Measurements from ENCODE around the gene KRTAP4-9.
A peak's percentile ranks its signal among the peaks of the same experiment; 100 is the strongest.
"Not testable (repeated sequence)": the region's sequence is repeated elsewhere in the genome, so short reads cannot be mapped to it uniquely, and the experiment has no call there.

KRTAP4-9 gene

DNA sequence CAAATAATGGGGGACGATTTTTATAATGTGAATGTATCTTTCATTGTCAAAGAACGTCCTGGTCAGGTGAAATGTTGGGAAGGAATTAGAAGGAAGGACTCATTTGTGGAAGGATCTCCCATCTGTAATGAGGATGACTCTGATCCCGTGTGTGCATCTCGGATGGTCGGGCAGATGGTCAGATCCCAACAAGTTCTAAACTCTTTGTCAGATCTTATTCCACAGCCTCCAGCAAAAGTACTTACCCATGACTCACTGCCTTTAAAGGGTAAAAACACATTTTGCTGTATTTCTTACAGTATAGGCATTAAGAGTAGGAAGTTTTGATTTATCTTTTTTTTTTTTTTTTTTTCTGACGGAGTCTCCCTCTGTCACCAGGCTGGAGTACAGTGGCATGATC is 6.7 kb upstream of the KRTAP4-9 start:
- DNase-seq = no peak

DNA sequence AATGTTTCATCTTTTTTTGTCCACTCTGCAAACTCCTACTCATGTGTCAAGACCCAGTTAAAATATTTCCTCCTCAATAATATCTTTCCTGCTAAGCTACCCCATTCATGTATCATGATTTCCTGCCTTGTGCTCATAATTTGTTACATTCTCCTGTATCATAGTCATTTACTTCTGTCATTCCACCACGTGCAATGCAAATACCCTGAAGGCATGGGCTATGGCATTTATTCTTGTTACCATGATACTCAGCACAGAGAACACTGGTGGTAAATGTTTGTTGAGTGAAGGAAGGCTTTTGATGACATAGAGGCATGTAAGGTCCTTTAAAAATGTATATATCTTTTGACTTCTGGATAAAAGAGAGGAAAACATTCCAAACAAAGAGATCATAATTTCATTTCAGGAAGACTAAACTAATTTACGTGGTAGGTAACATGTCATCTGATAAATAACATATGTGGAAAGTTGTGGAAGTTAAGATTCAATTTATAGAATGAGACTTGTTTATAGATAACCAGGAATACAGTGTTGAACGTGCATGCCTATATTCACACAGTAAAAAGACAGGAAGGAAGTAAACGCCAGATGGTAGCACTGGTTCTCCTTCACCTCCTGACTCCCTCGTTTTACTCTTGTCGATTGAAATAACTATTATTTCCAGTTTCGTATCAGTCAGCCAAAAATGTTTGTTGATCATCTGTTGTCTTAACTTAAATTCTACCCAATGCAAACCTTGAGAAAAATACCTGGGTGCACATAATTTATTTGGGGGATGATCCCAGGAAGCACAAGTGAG is 5.3 kb upstream of the KRTAP4-9 start:
- not testable (repeated sequence) for DNase-seq

DNA sequence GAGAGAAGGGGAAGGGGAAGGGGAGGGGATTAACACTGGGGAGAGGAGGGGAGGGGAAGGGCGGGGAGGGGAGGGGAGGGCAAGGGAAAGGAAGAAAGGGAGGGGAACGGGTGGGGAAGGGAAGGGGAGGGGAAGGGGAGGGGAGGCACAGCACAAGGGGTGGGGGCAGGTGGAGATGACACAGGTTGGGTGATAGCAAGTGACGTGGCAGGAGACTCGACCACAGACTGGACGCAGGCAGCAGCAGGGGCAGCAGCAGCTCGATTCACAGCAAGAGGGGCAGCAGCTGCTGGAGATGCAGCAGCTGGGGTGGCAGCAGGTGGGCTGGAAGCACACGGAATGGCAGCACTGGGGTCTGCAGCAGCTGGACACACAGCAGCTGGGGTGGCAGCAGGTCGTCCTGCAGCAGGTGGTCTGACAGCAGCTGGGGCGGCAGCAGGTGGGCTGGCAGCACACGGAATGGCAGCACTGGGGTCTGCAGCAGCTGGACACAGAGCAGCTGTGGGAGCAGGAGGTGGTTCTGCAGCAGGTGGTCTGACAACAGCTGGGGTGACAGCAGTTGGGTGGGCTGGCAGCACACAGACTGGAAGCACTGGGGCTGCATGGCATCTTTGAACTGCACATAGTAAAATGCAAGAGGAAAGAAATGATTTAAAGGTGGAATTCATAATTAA is 3.5 kb upstream of the KRTAP4-9 start, which contains the start of gene KRTAP4-16:
Gene KRTAP4-16, minus strand, starts transcription at position 624 of the 674 bp plus-strand sequence. Its CDS starts 0 bp downstream, at position 624.
- DNase-seq = no peak

- DNase-seq = no peak
These were observed 1.3 kb upstream of the KRTAP4-9 start for GRCh38 chr17:41103896-41104295.

DNA sequence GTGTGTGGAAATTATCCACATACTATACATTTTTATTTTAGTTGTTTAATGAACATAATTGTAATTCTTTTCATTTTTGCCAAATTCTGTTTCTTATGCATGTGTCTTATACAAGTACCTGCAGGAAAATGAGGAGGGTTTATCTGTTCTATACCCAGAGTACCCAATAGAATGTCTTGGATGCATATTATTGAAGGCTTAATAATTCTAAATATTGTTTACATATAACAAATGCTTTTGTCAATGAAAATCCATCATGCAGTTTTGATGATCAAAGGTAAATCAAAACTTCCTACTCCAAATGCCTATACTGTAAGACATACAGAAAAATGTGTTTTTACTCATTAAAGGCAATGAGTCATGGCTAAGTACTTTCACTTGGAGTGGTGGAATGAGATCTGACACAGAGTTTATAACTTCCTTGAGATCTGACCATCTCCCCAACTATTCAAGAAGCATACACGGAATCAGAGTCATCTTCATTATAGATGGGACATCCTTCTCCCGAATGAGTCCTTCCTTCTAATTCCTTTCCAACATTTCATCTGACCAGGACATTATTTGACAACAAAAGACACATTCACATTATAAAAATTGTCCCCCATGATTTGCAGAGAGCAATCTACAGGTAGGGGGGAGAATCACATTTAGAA is 677 bp upstream of the KRTAP4-9 start:
- not testable (repeated sequence) for DNase-seq

GRCh38 chr17:41107941-41108450 is 2.8 kb downstream of the KRTAP4-9 start:
- DNase-seq = no peak

DNA sequence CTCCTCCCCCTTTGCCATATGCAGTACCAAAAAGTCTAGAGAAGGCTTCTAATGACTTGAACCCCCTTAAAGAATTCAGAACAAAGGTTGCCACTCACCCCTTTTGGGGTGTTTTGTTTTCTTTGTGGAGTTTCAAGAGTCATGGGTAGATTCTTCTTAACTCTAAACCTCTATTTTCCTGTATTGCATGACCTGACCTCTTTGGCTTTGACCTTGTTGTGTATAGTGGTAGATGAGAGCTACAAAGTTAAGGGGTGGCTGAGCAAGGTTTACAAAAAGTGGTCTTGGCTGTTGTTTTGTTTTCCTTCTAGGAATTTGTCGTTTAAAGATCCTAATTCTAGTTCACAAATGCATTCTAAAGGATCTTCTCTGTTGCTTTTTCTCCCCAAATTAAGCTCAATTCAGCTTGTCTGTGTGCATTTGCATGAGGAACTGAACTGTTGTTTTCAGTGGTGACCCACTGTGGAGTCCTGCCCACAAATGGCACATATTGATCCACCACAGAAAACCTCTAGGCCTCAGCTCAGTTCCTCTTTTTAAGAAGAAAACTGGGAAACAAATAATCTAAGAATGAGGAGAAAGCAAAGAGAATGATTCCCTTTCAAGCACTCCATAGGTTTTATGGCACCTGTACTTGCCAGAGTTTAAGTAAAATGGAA is 3.7 kb downstream of the KRTAP4-9 start:
- not testable (repeated sequence) for DNase-seq

- DNase-seq = no peak
These were observed 6.1 kb downstream of the KRTAP4-9 start for GRCh38 chr17:41111151-41111885.

DNA sequence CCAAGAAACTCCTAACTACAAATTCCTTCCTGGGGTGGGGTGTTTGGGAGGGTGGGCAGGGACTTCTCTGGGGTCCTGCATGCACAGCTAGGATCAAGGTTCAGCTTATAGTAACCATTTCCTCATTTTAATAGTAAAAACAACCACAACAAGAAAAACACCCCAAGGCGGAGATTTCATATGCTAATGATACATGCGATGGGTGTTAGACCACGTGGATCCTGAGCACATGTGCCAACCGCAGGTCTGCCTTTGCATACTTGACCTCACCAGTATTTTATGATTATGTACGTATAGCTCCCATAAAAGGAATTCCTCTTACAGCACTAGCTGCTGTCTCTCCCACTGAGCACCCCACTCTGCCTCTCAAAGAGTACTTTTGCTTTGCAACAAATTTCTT is 11.1 kb downstream of the KRTAP4-9 start:
- DNase-seq = no peak

- not testable (repeated sequence) for DNase-seq
These were observed 12.7 kb downstream of the KRTAP4-9 start, which contains the start of gene KRTAP4-11 for GRCh38 chr17:41117846-41118386. KRTAP4-11 (minus strand) TSS chr17:41118373; CDS start chr17:41118315, 58 bp downstream.

DNA sequence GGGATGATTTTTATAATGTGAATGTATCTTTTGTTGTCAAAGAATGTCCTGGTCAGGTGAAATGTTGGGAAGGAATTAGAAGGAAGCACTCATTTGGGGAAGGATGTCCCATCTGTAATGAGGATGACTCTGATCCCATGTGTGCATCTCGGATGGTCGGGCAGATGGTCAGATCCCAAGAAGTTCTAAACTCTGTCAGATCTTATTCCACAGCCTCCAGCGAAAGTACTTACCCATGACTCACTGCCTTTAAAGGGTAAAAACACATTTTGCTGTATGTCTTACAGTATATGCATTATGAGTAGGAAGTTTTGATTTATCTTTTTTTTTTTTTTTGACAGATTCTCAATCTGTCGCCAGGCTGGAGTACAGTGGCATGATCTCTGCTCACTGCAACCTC is 13.5 kb downstream of the KRTAP4-9 start:
- no peak for DNase-seq

DNA sequence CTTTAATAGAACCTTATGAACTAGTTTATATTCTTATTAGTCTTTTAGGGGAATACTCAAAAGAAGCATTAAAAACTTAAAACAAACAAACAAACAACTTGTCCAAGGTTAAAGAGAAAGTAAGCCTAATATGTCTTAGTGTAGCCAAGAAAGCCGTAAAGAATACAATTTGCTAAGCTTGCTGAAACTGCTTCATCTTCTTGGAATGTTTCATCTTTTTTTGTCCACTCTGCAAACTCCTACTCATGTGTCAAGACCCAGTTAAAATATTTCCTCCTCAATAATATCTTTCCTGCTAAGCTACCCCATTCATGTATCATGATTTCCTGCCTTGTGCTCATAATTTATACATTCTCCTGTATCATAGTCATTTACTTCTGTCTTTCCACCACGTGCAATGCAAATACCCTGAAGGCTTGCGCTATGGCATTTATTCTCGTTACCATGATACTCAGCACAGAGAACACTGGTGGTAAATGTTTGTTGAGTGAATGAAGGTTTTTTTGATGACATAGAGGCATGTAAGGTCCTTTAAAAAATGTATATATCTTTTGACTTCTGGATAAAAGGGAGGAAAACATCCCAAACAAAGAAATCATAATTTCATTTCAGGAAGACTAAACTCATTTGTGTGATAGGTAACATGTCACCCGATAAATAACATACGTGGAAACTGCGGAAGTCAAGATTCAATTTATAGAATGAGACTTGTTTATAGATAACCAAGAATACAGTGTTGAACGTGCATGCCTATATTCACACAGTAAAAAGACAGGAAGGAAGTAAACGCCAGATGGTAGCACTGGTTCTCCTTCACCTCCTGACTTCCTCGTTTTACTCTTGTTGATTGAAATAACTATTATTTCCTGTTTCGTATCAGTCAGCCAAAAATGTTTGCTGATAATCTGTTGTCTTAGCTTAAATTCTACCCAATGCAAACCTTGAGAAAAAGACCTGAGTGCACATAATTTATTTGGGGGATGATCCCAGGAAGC is 14.8 kb downstream of the KRTAP4-9 start:
- peak; percentile 11 for DNase-seq

- DNase-seq = no peak
These were observed 16.6 kb downstream of the KRTAP4-9 start for GRCh38 chr17:41121742-41122141.

DNA sequence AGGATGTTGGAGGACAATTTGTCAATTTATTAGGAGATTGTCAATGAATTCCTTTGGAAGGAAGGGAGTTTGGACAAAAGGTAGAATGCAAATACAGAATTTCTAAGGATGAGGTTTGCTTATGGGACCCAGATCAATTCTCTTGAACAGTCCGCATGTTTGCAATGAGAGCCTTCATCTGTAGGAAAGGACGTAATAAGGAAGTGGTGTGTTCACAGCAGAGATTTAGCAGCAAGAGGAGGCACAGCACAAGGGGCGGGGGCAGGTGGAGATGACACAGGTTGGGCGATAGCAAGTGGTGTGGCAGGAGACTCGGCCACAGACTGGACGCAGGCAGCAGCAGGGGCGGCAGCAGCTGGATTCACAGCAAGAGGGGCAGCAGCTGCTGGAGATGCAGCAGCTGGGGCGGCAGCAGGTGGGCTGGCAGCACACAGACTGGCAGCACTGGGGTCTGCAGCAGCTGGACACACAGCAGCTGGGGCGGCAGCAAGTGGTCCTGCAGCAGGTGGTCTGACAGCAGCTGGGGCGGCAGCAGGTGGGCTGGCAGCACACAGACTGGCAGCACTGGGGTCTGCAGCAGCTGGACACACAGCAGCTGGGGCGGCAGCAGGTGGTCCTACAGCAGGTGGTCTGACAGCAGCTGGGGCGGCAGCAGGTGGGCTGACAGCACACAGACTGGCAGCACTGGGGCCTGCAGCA is 18.3 kb downstream of the KRTAP4-9 start:
- not testable (repeated sequence) for DNase-seq

- DNase-seq = not testable (repeated sequence)
These were observed 18.8 kb downstream of the KRTAP4-9 start, which contains the start of gene KRTAP4-12 for GRCh38 chr17:41123991-41124371. KRTAP4-12 (minus strand) TSS chr17:41124182; CDS start chr17:41124122, 60 bp downstream.

GRCh38 chr17:41125064-41125463 is 19.9 kb downstream of the KRTAP4-9 start:
- DNase-seq = no peak

DNA sequence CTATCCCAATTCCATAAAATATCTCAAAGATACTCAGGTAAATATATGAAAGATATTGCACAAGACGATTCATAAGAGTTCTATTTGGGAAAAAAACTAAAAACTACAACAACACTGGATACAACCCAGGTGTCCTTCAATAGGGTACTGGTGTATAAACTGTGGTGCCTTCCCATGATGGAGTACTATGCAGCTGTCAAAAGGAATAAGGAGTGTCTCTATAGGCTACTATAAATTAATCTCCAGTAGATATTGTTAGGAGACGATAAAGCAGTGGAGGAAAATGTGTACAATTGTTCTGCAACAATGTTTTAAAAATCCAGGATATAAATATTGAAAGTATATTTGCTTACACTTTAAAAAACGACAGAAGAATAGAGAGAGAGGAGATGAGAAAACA is 21.2 kb downstream of the KRTAP4-9 start:
- no peak for DNase-seq

GRCh38 chr17:41127371-41127770 is 22.2 kb downstream of the KRTAP4-9 start:
- DNase-seq = no peak

DNA sequence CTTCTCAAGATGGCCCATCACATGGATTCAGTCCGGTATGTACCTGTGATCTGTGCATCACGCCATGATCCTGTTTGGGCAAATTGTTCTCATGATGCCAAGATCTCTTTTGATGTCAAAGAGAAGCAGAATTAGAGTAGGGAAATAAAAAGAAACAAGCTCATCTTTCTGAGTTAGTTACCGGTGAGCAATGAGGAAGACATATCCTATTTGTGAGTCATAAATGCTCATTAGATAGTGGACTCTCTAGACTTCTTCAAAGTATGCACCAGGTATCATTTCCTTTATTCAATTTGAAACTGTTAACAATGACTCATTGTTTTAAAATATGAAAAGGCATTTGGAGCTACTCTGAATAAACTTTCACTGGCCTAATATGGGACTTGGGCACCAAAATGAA is 26.8 kb downstream of the KRTAP4-9 start:
- DNase-seq = no peak

Data from OCI-M1 (cell line).